PFSK-1 (cell line): Measurements from ENCODE around the gene KSR2.

Experiments
- FOXP2 ChIP-seq: optimal IDR thresholded peaks from 2 replicates; pipeline ENCODE3; 2011; ENCODE audit warnings: borderline replicate concordance, control low read depth, inconsistent platforms; ENCODE audit not compliant: insufficient read depth; ENCODE audit errors: extremely low read length, extremely low read depth
- POLR2AphosphoS5 ChIP-seq: IDR thresholded peaks from 2 replicates; pipeline ENCODE4 v1.6.1; 2012; ENCODE audit warnings: low read depth, mild to moderate bottlenecking, control low read depth, low read length, moderate library complexity
- SIN3A ChIP-seq: IDR thresholded peaks from 2 replicates; pipeline ENCODE4 v1.6.1; 2012; ENCODE audit warnings: mild to moderate bottlenecking, low read length, moderate library complexity, borderline replicate concordance; ENCODE audit not compliant: insufficient read depth
- TAF1 ChIP-seq: IDR thresholded peaks from 2 replicates; pipeline ENCODE4 v1.6.1; 2012; ENCODE audit warnings: low read length, control low read depth, borderline replicate concordance; ENCODE audit not compliant: insufficient read depth
- TF ChIP-seq, protein P1 (sequence below), 2 experiments: IDR thresholded peaks; 2 replicates each; pipeline versions ENCODE4 v1.6.1 to v1.8.0; 2011 to 2012; ENCODE audit warnings: low read depth in 2 of 2, low read length in 2 of 2, control low read depth in 1 of 2, inconsistent platforms in 1 of 2, mild to moderate bottlenecking in 1 of 2, moderate library complexity in 1 of 2; ENCODE audit not compliant: insufficient read depth in 1 of 2

KSR2 gene

DNA sequence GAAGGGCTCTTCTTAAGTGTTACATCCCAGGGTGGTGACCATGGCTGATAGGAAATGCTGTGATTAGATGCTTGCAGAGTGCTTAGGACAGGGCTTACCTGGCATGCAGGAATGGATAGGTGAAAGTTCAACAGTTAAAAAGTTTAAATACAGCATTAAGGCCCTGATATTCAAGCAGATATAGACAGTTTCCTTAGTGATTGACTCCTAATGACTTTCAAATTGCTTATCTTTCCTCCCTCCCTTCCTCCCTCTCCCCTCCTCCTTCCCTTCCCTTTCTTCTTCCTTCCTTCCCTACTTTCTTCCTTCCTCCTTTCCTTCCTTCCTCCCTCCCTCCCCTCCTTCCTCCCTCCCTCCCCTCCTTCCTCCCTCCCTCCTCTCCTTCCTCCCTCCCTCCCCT lies 362.8 kb downstream of the KSR2 start:
- TF ChIP-seq TAF1 (no peak), POLR2AphosphoS5 (no peak), SIN3A (no peak), FOXP2 (no peak)
- TF ChIP-seq, protein P1, sequence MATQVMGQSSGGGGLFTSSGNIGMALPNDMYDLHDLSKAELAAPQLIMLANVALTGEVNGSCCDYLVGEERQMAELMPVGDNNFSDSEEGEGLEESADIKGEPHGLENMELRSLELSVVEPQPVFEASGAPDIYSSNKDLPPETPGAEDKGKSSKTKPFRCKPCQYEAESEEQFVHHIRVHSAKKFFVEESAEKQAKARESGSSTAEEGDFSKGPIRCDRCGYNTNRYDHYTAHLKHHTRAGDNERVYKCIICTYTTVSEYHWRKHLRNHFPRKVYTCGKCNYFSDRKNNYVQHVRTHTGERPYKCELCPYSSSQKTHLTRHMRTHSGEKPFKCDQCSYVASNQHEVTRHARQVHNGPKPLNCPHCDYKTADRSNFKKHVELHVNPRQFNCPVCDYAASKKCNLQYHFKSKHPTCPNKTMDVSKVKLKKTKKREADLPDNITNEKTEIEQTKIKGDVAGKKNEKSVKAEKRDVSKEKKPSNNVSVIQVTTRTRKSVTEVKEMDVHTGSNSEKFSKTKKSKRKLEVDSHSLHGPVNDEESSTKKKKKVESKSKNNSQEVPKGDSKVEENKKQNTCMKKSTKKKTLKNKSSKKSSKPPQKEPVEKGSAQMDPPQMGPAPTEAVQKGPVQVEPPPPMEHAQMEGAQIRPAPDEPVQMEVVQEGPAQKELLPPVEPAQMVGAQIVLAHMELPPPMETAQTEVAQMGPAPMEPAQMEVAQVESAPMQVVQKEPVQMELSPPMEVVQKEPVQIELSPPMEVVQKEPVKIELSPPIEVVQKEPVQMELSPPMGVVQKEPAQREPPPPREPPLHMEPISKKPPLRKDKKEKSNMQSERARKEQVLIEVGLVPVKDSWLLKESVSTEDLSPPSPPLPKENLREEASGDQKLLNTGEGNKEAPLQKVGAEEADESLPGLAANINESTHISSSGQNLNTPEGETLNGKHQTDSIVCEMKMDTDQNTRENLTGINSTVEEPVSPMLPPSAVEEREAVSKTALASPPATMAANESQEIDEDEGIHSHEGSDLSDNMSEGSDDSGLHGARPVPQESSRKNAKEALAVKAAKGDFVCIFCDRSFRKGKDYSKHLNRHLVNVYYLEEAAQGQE (IDR thresholded peaks at IDR 0.05; ENCODE audit: insufficient read depth in 1 of 2, low read depth in 2 of 2, low read length in 2 of 2), result no peak

DNA sequence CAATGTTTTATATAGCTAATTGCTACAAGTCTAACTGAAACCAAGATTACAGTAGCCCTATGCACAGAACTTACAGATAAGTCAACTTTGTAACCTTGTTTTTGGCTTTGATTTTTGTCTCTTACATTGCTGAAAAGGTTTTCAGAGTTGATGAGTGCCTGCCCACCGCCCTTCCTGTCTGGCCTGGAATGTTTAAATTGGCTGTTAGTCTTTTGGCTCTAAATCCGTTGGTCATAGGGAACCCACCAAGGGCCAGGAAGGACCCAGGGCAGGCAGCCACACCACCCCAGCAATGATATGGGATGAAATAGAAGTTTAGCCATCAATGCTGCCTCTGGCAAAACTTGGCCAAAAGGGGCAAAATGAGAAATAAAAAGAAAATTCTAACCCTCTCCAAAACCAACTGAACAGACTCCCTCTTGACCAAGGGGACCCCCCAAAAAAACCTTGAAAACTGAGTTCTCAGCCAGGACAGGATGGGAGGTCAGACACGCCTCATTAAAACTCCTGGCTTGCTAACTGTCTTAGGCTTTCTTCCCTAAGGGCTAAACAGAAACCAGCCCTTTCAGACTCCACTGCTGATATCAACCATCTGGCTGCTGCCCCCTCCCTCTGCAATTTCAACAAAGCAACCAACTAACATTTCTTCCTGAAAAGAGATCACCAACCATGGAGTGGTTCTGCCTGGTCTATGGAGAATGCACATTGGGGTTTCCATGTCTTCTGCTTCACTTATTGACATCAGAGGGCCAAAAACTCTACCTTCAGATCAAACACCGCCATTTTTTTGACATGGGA lies 365.3 kb downstream of the KSR2 start:
- TF ChIP-seq SIN3A (no peak), FOXP2 (no peak), POLR2AphosphoS5 (no peak), TAF1 (no peak)
- TF ChIP-seq, protein P1 (IDR thresholded peaks at IDR 0.05; ENCODE audit: insufficient read depth in 1 of 2, low read depth in 2 of 2, low read length in 2 of 2), result no peak

DNA sequence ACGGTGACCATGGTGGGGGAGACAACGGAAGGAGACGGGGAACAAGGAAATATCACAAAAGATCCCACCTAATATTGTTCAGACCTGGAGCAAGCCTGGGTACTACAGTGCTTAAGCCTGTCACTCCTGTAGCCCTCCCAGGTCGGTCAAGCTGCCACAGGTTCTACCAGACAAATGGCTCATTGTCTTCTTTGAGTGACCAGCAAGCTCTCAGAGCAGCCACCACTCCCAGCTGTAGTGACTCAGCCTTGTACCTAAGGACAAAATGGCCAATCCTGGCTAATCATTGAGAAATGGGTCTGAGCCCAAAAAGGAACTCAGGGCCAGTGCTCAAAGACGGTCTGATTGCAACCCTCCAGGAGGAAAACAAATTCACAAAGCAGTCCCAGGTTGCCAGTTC lies 368.9 kb downstream of the KSR2 start:
- no peak for TF ChIP-seq SIN3A
- TF ChIP-seq, protein P1 (IDR thresholded peaks at IDR 0.05; ENCODE audit: insufficient read depth in 1 of 2, low read depth in 2 of 2, low read length in 2 of 2), result no peak
- no peak for TF ChIP-seq FOXP2
- no peak for TF ChIP-seq POLR2AphosphoS5
- TF ChIP-seq TAF1, result no peak

DNA sequence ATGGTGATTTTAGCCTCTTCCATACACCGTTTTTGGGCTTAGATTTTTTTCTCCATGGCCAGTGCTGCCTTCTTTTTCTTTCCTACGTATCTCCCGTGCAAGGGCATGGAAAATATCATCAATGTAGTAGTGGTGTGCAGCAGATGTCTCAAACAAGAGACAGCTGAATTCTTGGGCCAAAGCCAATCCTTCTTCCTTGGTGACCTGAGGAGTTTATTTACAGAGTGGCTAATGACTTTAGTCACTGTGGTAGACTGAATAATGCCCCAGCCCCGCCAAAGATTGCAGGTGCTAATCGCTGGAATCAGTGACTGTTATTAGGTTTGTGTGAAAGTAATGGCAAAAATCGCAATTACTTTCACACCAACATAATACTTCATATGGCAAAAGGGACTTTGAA lies 371.8 kb downstream of the KSR2 start:
- no peak for TF ChIP-seq FOXP2
- TF ChIP-seq, protein P1 (IDR thresholded peaks at IDR 0.05; ENCODE audit: insufficient read depth in 1 of 2, low read depth in 2 of 2, low read length in 2 of 2), result no peak

DNA sequence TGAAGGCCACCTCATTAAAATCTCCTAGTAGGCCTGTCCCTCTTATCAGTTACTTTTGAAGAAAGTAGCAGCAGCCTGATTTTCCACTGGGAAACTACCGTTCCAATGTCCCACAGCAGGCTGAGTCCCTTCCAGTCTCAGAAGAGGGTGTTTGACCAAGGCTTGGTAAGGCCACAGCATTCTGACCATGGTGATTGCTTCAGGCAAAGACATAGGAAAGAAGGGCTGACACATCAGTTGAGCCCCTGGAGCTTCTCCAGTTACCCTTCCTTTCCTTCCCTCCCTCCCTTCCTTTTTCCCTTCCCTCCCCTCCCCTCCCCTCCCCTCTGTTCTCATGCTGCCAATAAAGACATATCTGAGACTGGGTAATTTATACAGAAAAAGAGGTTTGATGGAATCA lies 373.0 kb downstream of the KSR2 start:
- TF ChIP-seq FOXP2 (no peak), TAF1 (no peak), POLR2AphosphoS5 (no peak), SIN3A (no peak)
- TF ChIP-seq, protein P1 (IDR thresholded peaks at IDR 0.05; ENCODE audit: insufficient read depth in 1 of 2, low read depth in 2 of 2, low read length in 2 of 2), result no peak
